PC-9 (cell line): ENCODE measurements around the gene GFI1. TPM values are rescaled to one million over a fixed set of nuclear protein-coding genes. Genes with fewer than 3 reads are reported as not detected.
A peak's percentile ranks its signal among the peaks of the same experiment; 100 is the strongest.

ENCODE experiments used
- BruUV-seq: library from RNA; stranded (reverse); fragments of 400-500 nt; replicated peaks from 2 replicates; lab custom pipeline; 2021; lab: Mats Ljungman, UMichigan
- CTCF ChIA-PET: fragments of 300-600 bp; sonication (Branson Sonifier 250); formaldehyde crosslinking; loops from one replicate; lab custom pipeline; 2022; ENCODE audit warnings: antibody characterized with exemption; lab: Charles Lee
- POLR2A ChIA-PET: fragments of 300-600 bp; sonication (Branson Sonifier 250); formaldehyde crosslinking; loops from one replicate; lab custom pipeline; 2022; ENCODE audit warnings: antibody characterized with exemption; ENCODE audit not compliant: unreplicated experiment; lab: Charles Lee
- DNase-seq, 2 experiments: peaks; one replicate each; pipeline versions ENCODE4 v3.0.0 to v3.0.0-alpha.2; 2015 to 2022; ENCODE audit warnings: mixed read lengths in 1 of 2
- H2AFZ ChIP-seq: fragments of 200-600 bp; sonication (generic); 2 replicates; pipeline ENCODE4 v1.8.1; 2017; ENCODE audit warnings: antibody characterized with exemption
- H3F3A ChIP-seq: fragments of 200-600 bp; sonication (generic); 2 replicates; pipeline ENCODE4 v1.8.1; 2017; ENCODE audit warnings: antibody characterized with exemption, mild to moderate bottlenecking, low read depth; ENCODE audit not compliant: insufficient read depth
- H3K27ac ChIP-seq: fragments of 200-600 bp; sonication (generic); 2 replicates; pipeline ENCODE4 v1.6.1; 2016; ENCODE audit warnings: mixed run types
- H3K27me3 ChIP-seq: fragments of 200-600 bp; sonication (generic); 2 replicates; pipeline ENCODE4 v1.6.1; 2016; ENCODE audit warnings: low read depth, mixed run types; ENCODE audit not compliant: insufficient read depth
- H3K36me3 ChIP-seq: fragments of 200-600 bp; sonication (generic); 2 replicates; pipeline ENCODE4 v1.6.1; 2016; ENCODE audit warnings: low read depth, mixed run types
- H3K4me1 ChIP-seq: fragments of 200-600 bp; sonication (generic); replicated peaks from 2 replicates; pipeline ENCODE4 v1.6.1; 2016; ENCODE audit warnings: mixed run types; ENCODE audit not compliant: insufficient read depth
- H3K4me2 ChIP-seq: fragments of 200-600 bp; sonication (generic); 2 replicates; pipeline ENCODE4 v1.6.1; 2017; ENCODE audit warnings: mixed run types
- H3K4me3 ChIP-seq: fragments of 200-600 bp; sonication (generic); 2 replicates; pipeline ENCODE4 v1.6.1; 2016; ENCODE audit warnings: mixed run types
- H3K79me2 ChIP-seq: fragments of 200-600 bp; sonication (generic); 2 replicates; pipeline ENCODE4 v1.6.1; 2017; ENCODE audit warnings: low read depth, mixed run types
- H3K9me2 ChIP-seq: fragments of 200-600 bp; sonication (generic); 2 replicates; pipeline ENCODE4 v1.8.1; 2017; ENCODE audit warnings: mild to moderate bottlenecking; ENCODE audit not compliant: insufficient read depth
- H3K9me3 ChIP-seq: fragments of 200-600 bp; sonication (generic); 2 replicates; pipeline ENCODE4 v1.8.1; 2016; ENCODE audit warnings: low read depth; ENCODE audit not compliant: insufficient read depth
- H4K20me1 ChIP-seq: fragments of 200-600 bp; sonication (generic); 2 replicates; pipeline ENCODE4 v1.8.1; 2017; ENCODE audit not compliant: insufficient read depth
- CTCF ChIP-seq: fragments of 200-600 bp; sonication (generic); conservative IDR thresholded peaks from 2 replicates; pipeline ENCODE4 v1.6.1; 2017; ENCODE audit warnings: mixed run types, antibody characterized with exemption, mild to moderate bottlenecking, moderate library complexity
- EZH2 ChIP-seq: fragments of 200-600 bp; sonication (generic); IDR thresholded peaks from 2 replicates; pipeline ENCODE4 v1.8.0; 2017; ENCODE audit warnings: antibody characterized with exemption, low read depth
- intact Hi-C: fragments of 100-400 bp; cut with micrococcal nuclease; formaldehyde crosslinking; loops from one replicate; pipeline ENCODE4 v1.10.0; 2022; ENCODE audit not compliant: unreplicated experiment
- total RNA-seq: library from RNA; stranded (reverse); gene quantifications from 2 replicates; pipeline ENCODE4 v1.2.3, GENCODE V29; 2021

The GFI1 gene
- total RNA-seq, 1 experiment from 2014 or later: 0.35 TPM

- H3K27me3 ChIP-seq: no peaks in the 10 kb centered on the region
- POLR2A ChIA-PET: interaction anchor here (0.6 kb wide), 1 partner anchor 865 kb away, joined by 5 read pairs; no protein-coding TSS in a partner anchor
- no peaks in the 10 kb centered on the region for H4K20me1 ChIP-seq
- H3K79me2 ChIP-seq: no peaks in the 10 kb centered on the region
- no peak overlapping the region for H3K4me3 ChIP-seq
- H3K36me3 ChIP-seq: no peaks in the 10 kb centered on the region
- intact Hi-C loops: no loop called here
- CTCF ChIA-PET: no interaction called here
- no peaks in the 10 kb centered on the region for H3K9me3 ChIP-seq
- H3K4me2 ChIP-seq: no peak overlapping the region
- H3K4me1 ChIP-seq: no peaks in the 10 kb centered on the region
- no peaks in the 10 kb centered on the region for H3F3A ChIP-seq
- DNase-seq: no peak
- no TSS peak for BruUV-seq
- no peak overlapping the region for H2AFZ ChIP-seq
- no peak overlapping the region for H3K27ac ChIP-seq
- H3K9me2 ChIP-seq: no peaks in the 10 kb centered on the region
- no peak for TF ChIP-seq CTCF
- TF ChIP-seq EZH2: no peak
These were observed 24.8 kb upstream of the GFI1 start for GRCh38 chr1:92511541-92511940.

- no peak overlapping the region for H3K27ac ChIP-seq
- no TSS peak for BruUV-seq
- no peak for DNase-seq
- ChIA-PET CTCF (no interaction called here), POLR2A (no interaction called here)
- intact Hi-C loops: no loop called here
- no peak overlapping the region for H2AFZ ChIP-seq
- H3K36me3 ChIP-seq: no peaks in the 10 kb centered on the region
- no peak overlapping the region for H3K4me2 ChIP-seq
- H3K9me2 ChIP-seq: no peaks in the 10 kb centered on the region
- 0 out of 2 replicates have a peak, but pooled peaks cover 5% of the 10 kb centered on the region for H3K4me1 ChIP-seq
- TF ChIP-seq EZH2: no peak
- no peak for TF ChIP-seq CTCF
- H3K27me3 ChIP-seq: no peaks in the 10 kb centered on the region
- H3K79me2 ChIP-seq: no peaks in the 10 kb centered on the region
- H3K9me3 ChIP-seq: no peaks in the 10 kb centered on the region
- no peaks in the 10 kb centered on the region for H4K20me1 ChIP-seq
- H3F3A ChIP-seq: no peaks in the 10 kb centered on the region; the same call in 1 of the 2 replicates
- no peak overlapping the region for H3K4me3 ChIP-seq
These were observed 22.9 kb upstream of the GFI1 start for GRCh38 chr1:92509619-92510018.

GRCh38 chr1:92505015-92505692 is 18.4 kb upstream of the GFI1 start:
- CTCF ChIA-PET: no interaction called here
- Histone ChIP-seq H4K20me1 (no peaks in the 10 kb centered on the region), H3K36me3 (no peaks in the 10 kb centered on the region), H3K4me1 (0 out of 2 replicates have a peak, but pooled peaks cover 5% of the 10 kb centered on the region), H3K4me2 (no peak overlapping the region), H3K27ac (no peak overlapping the region), H3K9me2 (no peaks in the 10 kb centered on the region), H3F3A (no peaks in the 10 kb centered on the region; the same call in 1 of the 2 replicates), H3K9me3 (no peaks in the 10 kb centered on the region), H3K27me3 (no peaks in the 10 kb centered on the region), H2AFZ (no peak overlapping the region), H3K79me2 (no peaks in the 10 kb centered on the region), H3K4me3 (no peak overlapping the region)
- POLR2A ChIA-PET: no interaction called here
- DNase-seq: peak in 1 of 2 experiments; percentile 63
- TF ChIP-seq CTCF (no peak), EZH2 (no peak)
- intact Hi-C loops: no loop called here
- no TSS peak for BruUV-seq
